Activated CD4-positive, CD25-positive, alpha-beta regulatory T cell treated with anti-CD3 and anti-CD28 coated beads, Interleukin-2, amount 50 U/mL, for 24 hours (primary cell): Measurements from ENCODE around the gene MYLIP.
A peak's percentile ranks its signal among the peaks of the same experiment; 100 is the strongest.
"Not testable (repeated sequence)": the region's sequence is repeated elsewhere in the genome, so short reads cannot be mapped to it uniquely, and the experiment has no call there.

Experiments used
- ATAC-seq, 2 donors: fragments of 150-1000 bp; cut with Tn5 transposase; one replicate each; pipeline ENCODE4 v1.10.0; 2021; ENCODE audit warnings: mild to moderate bottlenecking in 1 of 2, moderate library complexity in 1 of 2

Gene MYLIP

GRCh38 chr6:16176600-16176999 lies 47.7 kb downstream of the MYLIP start:
- not testable (repeated sequence) for ATAC-seq

GRCh38 chr6:16177881-16178280 lies 49.0 kb downstream of the MYLIP start:
- no peak for ATAC-seq

GRCh38 chr6:16178351-16178750 lies 49.5 kb downstream of the MYLIP start:
- ATAC-seq, result no peak

- no peak for ATAC-seq
Observed at GRCh38 chr6:16179063-16179462, 50.2 kb downstream of the MYLIP start.

DNA sequence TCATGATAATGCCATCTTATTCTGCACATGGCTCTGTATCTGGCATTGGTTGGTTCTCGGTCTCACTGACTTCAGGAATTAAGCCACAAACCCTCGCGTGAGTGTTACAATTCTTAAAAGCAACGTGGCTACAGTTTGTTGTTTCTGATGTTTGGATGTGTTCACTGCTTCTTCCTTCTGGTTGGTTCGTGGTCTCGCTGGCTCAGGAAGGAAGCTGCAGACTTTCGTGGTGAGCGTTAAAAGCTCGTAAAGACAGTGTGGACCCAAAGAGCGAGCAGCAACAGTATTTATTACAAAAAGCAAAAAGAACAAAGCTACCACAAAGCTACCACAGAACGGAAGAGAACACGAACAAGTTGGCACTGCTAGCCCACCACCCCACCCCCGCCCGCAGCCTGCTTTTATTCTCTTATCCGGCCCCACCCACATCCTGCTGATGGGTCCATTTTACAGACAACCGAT lies 51.1 kb downstream of the MYLIP start:
- ATAC-seq, result peak; percentile 24 to 55

DNA sequence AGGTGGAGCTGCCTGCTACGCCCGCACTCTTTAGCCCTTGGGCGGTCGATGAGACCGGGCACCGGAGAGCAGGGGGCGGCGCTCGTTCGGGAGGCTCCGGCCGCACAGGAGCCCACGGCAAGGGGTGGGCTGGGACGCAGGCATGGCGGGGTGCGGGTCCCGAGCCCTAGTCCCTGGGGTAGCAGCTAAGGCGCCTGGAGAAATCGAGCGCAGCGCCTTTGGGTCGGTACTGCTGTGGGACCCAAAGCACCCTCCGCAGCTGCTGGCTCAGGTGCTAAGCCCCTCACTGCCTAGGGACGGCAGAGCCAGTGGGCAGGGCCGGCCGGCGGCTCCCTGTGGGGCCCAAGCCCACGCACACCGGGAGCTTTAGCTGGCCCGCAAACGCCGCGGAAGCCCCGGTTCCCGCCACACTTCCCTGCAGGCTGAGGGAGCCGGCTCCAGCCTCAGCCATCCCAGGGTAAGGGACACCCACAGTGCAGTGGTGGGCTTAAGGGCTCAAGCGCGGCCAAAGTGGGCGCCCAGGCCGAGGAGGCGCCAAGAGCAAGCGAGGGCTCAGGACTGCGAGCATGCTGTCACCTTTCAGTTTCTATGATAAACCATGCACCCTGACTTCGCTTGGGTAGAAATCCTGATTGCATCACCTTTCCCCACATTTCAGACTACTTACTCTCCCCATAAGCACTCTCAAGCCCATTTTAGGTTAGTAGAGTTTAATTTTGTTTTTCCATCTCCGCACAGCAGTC lies 52.0 kb downstream of the MYLIP start:
- ATAC-seq, result no peak

DNA sequence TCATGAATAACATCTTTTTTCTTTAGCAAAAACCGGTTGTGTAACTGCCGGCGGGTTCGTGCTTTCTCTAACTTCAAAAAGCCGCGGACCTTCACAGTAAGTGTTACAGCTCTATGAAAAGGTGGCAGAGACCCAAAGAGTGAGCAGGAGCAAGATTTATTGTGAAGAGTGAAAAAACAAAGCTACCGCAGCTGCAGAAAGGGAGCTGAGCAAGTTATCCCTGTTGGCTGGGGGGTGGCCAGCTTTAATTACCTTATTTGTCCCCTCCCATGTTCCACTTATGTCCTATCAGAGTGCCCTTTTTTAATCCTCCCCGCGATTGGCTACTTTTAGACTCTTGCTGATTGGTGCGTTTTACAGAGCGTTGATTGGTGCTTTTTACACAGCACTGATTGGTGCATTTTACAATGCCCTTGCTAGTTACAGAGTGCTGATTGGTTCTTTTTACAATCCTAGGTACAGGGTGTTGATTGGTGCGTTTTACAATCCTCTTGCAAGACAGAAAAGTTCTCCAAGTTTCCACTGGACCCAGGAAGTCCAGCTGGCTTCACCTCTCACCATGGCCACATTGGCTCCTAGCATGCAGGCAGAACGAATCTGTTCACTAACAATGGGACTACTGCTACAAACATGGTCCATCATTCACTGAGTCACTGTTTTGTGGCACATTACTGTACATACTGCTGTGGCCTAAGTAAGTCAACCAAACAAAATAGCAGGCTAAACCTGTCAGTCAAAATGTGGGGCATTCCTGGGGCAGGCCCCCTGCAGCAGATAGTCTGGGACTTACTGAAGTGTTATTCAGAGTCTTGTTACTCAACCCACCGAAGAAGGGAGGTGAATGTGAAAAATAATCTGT lies 52.8 kb downstream of the MYLIP start:
- ATAC-seq, result no peak

GRCh38 chr6:16183187-16183664 lies 54.3 kb downstream of the MYLIP start:
- ATAC-seq, result no peak

DNA sequence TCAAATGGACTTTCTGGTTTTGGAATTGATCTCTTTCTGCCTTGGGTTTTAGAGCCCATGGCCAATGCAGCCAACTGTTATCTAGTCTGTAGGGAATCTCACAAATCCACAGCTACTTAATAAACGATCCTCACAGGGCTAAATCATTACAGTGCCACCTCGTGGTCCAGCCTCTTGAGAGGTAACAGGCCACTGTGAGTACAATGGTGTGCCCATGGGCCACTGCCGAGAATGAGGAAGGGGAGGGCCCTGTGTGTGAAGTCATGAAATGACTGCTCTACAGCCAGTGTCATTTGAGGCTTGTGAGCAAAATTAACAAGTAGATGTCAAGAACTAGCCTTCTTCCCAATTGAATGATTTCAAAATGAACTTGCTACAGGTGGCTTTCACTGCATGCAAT lies 55.2 kb downstream of the MYLIP start:
- no peak for ATAC-seq

DNA sequence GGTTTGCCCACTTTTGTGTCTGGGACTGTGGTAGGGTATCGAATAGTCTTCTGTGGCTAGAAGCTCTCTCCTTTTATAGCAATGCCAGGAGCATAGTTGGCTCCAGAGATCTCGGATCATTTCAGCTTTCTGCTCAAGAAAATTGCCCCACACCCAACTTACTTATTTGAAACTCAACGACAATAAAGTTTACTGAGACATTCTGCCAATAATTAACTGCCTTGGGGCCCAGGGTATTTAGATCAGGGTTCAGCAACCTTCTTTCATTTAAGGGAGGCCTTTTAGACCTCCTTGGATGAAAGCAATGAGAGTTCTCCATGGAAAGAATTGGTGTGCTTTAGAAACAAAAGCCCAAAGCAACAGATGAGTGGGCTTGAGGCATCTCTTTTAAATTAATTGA lies 55.7 kb downstream of the MYLIP start:
- no peak for ATAC-seq

DNA sequence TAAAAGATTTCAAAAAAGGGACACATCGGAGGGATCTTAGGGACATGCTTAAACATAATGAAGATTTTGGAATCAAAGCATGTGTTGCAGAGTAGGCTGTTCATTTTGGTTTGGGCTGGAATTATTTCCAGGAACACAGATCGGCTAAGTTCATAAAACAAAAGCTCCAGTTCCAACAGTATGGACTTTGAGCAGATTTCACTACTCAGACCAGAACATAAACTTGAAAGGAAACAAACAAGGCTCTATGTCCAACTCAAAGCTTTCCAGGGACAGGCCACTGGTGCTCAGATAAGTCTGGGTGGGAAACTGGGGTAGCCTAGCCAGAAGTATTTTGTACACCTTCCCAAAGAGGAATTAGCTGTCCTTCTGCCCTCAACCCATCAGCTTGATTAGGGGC lies 58.3 kb downstream of the MYLIP start:
- no peak for ATAC-seq

GRCh38 chr6:16190214-16190613 lies 61.3 kb downstream of the MYLIP start:
- ATAC-seq, result no peak

DNA sequence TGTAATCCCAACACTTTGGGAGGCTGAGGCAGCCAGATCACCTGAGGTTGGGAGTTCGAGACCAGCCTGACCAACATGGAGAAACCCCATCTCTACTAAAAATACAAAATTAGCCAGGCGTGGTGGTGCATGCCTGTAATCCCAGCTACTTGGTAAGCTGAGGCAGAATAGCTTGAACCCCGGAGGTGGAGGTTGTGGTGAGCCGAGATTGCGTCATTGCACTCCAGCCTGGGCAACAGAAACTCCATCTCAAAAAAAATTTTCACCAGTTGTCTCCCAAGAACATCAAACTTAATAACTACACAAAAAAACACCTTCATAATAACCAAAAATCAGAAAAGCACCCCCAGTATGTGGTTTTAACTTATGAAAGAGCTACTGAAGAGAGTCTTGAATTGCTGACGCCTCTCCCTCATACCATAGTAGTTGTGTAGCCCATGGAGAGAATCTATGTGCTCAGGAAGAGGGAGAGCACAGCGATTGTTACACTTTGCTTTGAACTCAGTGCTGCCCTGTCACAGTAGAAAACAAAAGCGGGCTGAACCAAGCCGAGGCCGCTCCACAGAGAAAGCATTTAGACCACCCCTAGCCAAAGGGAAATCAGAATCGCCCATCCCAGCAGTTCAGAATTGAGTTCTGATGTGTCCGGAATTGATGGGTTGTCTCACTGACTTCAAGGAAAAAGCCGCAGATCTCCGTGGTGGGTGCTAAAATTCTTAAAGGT lies 67.5 kb downstream of the MYLIP start:
- ATAC-seq, result no peak

- ATAC-seq, result no peak
Observed at GRCh38 chr6:16196984-16197546, 68.2 kb downstream of the MYLIP start.
